GM21786 (cell line): ENCODE data around the gene ALPL.

Source experiments
- ATAC-seq: cut with Tn5 transposase; IDR thresholded peaks from one replicate; pipeline ENCODE4 v1.9.1; 2021; ENCODE audit not compliant: unreplicated experiment

ALPL gene

DNA sequence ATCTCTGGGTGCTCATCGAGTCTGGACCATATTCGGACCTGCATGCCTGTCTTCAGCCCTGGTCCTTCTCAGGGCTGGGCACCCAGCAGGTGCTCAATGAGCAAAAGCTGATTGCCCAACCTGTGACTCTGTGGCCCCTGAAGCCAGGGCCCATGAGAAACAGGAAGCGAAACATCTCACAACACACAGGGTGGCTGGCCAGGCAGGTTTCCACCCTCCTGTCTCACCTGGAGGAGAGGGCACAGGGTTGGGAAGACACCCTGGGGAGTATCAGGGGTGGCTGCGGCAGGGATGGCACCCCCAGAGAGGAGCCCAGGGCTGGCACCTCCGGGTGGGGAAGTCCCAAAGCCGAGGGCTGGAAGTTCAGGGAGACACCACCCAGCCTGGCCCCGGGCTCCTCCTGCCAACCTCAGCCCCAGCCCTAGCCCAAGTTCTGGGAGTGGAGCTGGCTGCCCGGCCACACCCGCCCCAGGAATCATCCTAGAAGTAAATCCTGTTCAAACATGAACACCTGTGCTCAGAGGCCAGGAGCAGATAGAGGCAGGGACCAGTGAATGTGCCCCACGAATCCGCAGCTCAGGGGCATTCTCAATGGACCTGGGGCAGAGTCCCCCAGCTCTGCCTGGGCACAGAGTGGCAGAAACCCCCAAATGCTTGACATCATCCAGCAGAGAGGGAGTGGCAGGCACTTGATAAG is 105.3 kb downstream of the ALPL start:
- no peak for ATAC-seq

DNA sequence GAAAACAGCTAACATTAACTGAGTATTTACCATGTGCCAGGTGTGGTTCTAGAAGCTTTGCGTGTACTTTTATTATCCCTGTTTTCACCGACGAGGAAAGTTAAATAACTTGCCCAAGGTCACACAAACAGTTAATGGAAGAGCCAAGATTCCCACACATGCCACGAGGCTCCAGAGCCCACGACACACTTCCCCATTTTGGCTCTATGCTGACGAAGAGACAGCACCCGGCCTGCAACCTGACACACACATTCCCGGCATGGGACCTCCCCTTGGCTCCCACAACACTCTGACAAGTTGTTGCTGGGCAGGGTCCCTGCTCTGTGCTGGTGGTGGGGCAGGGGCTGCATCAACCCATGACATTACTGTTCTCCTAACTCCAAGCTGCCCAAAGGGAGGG is 107.1 kb downstream of the ALPL start:
- ATAC-seq, result no peak

DNA sequence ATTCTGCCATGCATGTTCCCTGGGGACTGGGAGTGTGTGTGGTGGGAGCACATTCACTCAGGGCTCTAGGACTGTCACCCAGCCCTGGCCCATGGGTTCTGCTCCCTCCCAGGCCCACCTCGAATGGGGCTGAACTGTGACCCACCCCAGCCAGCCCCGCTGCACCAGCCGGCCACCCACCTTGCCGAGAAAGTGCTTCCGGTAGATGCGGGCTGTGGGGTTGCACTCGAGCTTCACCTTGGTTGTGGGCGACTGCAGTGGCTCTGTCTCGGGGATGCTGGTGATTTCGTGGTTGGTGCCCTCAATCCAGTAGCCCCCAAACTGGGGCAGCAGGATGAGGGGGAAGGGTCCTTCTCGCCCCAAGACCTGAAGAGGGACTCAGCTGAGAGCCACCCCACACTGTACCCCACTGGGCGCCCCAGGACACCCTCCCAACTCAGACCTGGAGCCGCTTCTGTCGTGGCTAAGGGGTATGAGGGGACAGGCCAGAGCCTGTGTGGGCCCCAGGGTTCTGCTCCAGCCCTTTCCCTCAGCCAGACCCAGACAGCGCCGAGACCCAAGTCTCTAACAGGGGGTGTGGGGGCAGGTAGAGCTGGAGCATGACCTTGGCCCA is 108.0 kb downstream of the ALPL start:
- no peak for ATAC-seq

DNA sequence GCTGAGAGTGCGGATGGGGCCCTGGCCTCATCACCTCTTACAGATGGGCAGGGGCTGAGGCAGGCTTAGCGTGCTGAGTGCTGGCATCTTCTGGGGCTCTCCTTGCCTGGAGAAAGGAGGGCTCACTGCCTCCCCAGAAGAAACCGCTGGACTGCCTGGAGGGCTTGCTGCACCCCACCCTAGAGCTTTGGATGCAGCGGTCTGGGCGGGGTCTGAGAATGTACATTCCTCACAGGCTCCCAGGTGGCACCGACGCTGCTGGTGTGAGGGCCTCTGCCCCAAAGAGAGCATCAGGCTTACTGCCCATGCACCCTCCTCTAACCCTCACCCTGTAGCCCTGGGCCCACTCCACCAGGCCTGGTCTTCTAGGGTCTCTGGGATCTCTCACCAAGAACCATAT is 108.8 kb downstream of the ALPL start:
- ATAC-seq, result no peak

GRCh38 chr1:21618561-21619374 is 109.5 kb downstream of the ALPL start:
- no peak for ATAC-seq

DNA sequence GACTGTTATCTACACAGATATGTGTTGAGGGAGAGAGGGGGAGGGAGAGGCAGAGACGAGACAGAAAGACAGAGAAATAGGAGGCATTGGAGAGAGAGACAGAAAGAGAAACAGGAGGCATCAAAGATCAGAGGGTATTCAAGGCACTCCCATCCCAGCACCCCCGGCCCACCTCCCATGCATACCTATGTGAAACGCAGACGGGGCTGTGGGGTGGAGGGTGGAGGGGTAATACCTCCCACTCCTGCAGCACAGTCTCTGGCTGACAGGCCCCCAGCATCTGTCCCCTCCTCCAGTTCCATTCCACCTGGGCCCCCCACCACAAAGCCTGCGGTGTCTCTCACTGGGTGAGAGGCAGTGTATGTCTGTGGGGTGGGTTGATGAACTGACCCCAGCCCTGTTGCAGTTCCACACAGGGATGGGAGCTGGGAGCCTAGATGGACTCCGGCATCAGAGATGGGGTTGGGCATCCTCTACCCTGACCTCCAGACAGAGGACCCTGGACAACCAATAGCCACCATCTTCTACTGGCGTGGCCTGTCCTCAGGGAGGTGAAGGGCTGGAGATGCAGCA is 110.2 kb downstream of the ALPL start:
- ATAC-seq, result no peak

GRCh38 chr1:21620011-21620410 is 110.8 kb downstream of the ALPL start:
- ATAC-seq, result no peak

DNA sequence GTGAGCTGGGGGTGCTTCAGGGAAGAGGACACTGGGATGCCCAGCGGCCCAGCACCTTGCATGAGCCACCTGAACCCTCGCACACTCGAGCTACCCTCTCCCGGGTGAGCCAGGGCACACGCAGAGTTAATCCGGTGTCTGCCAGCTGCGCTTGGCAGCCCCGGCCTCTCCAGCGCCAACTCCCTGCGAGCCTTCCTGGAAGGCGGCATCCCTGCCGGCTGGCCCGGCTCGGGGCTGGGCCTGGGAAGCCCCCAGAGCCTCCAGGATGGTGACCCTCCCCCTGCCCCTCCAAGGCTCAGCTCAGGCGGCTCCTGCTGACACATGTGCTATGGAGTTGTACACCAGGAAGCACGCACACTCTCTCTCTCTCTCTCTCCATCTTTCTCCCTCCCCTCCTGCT is 111.3 kb downstream of the ALPL start:
- no peak for ATAC-seq

GRCh38 chr1:21621051-21621450 is 111.8 kb downstream of the ALPL start:
- no peak for ATAC-seq

GRCh38 chr1:21621761-21622436 is 112.7 kb downstream of the ALPL start:
- no peak for ATAC-seq

- no peak for ATAC-seq
Observed at GRCh38 chr1:21622466-21623315, 113.5 kb downstream of the ALPL start.

- no peak for ATAC-seq
Observed at GRCh38 chr1:21623410-21623961, 114.3 kb downstream of the ALPL start.

- no peak for ATAC-seq
Observed at GRCh38 chr1:21624571-21625389, 115.6 kb downstream of the ALPL start.

DNA sequence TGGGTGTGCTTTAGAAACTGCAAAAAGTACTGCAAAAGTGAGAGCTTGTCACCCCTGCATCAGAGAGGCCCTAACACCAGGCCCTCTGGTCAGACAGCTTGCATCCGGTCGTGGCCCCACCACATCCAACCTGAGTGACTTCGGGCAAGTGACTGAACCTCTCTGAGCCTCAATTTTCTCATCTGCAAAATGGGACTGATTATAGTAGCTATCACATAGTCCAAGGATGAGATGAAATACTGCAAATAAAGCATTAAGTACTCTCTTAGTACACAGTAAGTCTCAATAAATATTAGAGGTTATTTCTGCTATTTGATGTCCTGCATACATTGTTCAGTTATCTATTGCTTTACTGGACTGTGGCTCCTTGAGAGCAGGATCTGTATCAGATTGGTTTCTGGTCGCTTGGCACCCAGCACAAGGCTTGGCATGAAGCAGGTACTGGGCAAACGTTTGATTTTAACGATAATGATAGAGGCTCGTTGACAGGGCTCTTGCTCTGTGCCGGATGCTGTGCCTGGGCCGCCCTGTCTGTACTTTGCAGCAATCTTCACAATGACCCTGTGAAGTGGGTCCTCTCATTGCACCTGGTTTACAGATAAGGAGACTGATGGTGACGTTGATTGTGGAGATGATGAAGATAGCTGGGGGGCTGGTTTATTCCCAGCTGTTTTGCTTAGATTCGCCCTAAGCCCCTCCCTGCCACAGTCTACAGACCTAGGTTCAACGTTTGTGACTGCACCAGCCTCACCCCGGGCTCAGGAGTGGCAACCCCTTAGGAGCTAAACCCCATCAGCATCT is 116.4 kb downstream of the ALPL start:
- ATAC-seq, result no peak

DNA sequence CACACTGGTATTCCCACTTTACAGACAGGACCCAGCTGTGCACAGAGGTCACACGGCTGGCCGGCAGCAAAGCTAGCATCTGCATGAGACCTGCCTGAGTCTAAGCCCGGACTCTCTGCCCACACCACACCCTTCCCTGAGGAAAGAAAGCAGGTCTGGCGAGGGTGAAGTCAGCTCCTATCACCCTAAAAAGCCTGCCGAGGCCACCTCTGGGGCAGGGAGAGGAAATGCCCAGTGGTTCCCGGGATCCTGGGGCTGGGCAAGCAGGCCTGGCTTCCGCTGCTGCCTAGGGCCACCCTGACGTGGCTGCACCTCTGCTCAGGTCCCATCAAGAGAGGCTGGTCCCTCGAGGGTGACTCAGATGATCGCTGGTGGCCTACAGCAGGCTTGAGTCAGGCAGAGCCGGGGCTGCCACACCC is 117.7 kb downstream of the ALPL start:
- ATAC-seq, result no peak
